ENCODE measurements around the gene SIGLEC7.

Gene SIGLEC7

DNA sequence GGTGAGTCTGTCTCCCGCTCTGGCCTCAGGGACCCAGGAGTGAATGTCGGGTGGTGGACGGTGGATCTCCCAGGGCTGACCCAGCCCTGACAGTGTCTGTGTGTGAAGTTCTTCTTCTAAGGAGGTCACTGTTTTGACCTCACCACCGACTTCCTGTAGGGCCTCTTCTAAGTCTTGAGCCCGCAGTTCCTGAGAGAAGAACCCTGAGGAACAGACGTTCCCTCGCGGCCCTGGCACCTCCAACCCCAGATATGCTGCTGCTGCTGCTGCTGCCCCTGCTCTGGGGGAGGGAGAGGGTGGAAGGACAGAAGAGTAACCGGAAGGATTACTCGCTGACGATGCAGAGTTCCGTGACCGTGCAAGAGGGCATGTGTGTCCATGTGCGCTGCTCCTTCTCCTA lies at the start of gene SIGLEC7:
SIGLEC7 (plus strand) TSS at position 183 of the 400 bp plus-strand sequence; CDS start at position 252, 69 bp downstream.
- DNase-seq (ENCODE audit: low read depth), result no peak

DNA sequence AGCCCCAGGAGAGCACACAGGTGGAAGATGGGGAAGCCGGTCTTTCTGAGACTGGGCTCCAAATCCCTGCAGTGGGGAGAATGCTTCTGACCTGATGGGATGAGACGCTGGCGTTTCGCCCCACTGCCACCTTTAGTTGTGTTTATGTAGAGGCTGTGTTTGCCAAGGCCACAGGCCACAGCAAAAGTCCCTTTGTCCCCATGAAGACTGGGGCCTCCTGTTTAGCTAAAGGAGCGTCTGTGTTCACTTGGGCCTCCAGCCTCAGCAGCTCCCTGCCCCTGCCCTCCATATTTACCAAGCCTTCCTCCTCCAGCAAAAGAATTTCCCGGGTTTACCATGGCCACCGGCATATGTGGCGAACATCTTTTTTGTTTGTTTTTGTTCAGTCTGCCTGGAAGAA lies 49.0 kb upstream of the SIGLEC7 start:
- no peak for DNase-seq (ENCODE audit: low read depth)

DNA sequence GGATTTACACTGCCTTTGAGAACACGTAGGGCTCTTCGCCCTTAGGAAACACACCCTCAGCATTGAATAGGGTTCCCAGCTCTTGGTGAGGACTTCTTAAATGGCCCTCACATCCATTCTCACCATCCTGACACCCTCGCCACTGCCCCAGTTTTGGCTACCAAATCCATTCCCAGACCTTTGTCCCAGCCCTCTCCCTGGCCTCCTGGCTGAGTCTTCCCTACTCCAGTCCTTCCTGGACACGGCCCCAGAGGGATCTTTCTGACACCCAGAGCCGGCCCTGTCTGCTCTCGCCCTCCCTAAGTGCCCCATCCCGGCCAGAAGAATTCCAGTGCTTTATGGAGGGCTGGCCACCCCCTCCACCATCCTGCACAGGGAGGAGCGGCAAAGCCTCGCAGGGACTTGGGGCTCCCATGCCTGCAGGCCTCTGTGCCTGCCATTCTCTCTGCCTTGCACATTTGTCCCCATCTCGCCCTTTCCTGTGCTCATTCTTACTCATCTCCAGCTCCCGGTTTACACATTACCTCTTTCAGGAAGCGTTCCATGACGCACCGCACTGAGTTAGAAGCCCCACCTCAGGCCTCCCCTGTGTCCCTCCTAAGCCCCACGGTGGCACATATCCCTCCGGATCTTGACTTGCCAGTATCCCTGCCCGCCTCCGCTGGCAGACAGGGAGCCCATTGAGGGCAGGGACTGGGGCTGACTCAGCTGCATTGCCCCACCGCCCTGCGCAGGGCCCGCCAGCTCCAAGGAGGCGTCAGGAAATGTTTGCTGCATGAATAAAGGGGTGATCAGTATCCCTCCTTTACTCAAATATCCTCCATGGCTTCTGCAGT lies 48.4 kb upstream of the SIGLEC7 start:
- no peak for DNase-seq (ENCODE audit: low read depth)

DNA sequence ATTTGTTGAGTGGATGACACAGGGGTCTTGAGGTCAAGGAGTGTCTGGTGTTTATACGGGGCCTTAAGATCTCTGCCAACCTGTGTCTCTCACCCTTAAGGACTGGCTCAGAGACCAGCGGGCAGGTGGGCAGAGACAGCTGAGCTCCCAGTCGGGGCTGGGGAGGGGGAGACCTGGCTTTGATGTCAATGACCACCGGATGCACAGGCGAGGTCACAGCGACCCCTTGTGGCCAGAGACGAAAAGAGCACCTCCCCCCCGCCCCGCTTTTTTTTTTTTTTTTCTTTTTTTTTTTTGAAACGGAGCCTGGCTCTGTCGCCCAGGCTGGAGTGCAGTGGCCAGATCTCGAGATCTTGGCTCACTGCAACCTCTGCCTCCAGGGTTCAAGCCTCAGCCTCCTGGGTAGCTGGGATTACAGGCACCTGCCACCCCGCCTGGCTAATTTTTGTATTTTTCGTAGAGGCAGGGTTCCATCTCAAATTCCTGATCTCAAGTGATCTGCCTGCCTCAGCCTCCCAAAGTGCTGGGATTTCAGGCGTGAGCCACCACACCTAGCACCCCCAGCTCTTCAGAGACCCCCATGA lies 47.3 kb upstream of the SIGLEC7 start:
- peak; percentile 18 for DNase-seq (ENCODE audit: low read depth)

DNA sequence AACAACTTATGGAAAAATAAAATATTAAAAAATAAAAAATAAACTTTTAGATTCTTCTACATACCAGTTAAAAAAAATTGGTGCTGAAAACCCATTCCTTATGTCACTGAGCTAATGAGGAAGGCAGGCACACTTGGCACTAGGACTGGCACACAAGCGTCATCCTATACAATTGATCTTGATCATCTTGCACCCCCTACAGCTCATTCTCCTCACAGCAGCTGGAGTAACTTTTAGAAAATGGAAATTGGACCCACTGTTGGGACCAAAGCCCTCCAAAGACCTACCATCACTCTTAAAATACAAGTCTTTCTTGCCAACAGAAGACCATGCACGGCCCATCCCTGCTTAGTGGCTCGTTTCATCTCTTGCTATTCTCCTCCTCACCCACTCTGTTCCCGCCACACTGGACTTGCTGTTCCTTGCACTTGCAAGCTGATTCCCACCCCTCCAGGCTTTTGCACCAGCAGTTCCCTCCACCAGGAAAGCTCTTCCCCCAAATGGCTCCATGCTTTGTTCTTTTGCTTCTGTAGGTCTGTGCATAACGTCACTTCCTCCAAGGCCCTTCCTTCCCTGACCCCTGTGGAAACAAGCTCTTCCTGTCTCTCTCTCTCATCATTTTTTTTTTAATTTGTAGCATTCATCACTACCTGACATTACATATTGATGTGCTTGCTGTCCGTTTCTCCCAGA lies 45.5 kb upstream of the SIGLEC7 start:
- DNase-seq (ENCODE audit: low read depth), result no peak

DNA sequence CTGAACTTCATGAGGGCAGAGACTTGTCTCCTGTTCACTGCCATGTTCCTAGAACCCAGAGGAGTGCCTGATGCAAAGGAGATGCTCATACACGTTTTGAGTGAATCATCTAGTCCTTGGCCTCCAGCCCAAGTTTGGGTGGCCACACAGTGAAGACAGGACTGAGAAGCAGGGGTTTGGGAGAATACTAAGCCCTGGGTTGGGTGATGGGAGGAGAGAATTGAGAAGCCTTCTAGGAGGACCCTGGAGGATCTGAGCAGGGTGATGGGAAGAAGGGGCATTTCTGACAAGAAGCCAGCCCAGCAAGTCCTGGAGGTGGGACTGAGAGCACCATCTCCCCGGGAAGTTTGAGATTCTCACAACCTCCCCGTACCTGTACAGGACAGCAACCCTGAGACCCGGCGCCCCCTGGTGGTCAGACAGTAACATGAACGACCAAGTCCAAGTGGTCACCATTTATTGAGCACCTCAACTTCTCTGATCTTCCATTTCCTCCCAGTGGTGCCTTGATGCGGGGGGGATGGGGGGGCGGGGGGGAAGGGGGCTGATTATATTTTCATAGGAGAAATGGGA lies 44.8 kb upstream of the SIGLEC7 start:
- peak; percentile 64 for DNase-seq (ENCODE audit: low read depth)

DNA sequence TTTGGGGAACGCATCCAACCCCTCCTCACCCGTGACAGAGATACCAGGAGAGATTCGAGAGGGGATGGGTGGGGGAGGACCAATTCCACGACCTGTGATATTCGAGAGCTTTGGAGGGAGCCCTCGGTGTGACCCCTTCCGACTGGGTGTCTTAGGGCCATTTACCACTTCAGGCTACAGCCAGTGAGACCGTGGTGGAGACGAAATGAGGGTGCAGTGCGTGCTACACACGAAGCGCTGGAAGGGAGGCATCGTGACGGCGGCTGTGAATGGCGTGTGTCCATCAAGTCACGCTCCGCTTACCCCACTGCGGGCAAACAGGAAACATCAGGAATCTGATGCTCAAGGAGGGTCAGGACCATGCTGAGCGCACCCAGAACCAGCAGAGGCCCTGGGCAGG lies 44.3 kb upstream of the SIGLEC7 start:
- DNase-seq (ENCODE audit: low read depth), result no peak

DNA sequence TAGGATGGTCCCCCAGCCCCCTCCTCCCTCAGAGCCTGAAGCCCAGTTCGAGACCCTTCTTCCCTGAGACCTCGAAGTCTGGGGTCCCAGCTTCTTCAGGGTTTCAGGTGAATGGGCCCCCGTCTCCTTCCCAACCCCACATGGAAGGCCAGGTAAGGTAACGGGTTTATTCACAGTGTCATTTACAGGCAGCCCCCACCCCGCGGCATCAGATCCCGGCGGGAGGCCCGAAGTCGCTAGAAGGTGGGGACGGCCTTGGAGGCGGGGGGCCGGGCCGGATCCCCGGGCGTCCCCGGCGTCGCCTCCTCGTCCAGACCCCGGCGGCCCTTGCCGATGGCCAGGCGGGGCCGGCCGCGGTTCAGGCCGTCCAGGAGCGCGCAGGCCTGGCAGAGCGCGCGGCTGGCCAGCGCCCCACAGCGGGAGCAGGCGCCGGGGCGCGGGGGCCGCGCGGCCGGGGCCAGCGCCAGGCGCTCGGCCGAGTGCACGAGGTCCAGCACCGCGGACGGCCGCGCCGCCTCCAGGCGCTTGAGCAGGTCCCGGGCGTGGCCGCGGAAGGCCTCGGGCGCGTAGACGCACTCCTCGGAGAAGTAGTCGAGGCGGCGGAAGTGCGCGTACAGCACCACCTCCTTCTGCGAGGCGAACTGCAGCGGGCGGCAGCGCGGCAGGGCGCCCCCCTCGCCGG lies 43.6 kb upstream of the SIGLEC7 start:
- no peak for DNase-seq (ENCODE audit: low read depth)

DNA sequence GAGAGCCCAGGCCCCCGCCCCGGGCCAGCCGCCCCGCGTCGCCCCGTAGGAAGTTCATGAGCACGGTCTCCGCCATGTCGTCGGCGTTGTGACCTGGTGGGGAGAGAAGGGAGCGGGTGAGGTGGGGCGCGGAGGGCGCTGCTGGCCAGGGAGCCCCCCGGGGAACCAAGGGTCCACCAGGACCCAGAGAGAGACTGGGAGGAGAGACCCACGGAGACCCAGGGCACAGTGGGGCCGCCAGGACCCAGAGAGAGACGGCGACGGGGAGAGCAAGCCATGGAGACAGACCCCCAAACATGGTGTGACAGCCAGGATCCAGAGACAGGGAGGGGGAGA lies 43.1 kb upstream of the SIGLEC7 start:
- no peak for DNase-seq (ENCODE audit: low read depth)

DNA sequence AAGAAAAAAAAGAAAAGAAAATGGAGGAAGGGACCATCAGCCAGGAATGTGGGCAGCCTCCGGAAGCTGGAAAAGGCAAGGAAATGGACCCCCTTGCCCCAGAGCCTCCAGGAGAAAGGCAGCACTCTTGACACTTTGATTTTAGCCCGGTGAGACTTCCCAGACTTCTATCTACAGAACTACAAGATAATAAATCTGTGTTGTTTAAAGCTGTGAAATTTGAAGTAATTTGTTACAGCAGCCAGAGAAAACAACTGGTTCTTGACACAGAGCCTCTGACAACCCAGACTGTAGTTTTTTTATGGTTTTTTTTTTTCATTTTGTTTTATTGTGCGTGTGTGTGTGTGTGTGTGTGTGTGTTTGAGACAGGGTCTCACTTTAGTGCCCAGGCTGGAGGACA lies 41.5 kb upstream of the SIGLEC7 start:
- no peak for DNase-seq (ENCODE audit: low read depth)

DNA sequence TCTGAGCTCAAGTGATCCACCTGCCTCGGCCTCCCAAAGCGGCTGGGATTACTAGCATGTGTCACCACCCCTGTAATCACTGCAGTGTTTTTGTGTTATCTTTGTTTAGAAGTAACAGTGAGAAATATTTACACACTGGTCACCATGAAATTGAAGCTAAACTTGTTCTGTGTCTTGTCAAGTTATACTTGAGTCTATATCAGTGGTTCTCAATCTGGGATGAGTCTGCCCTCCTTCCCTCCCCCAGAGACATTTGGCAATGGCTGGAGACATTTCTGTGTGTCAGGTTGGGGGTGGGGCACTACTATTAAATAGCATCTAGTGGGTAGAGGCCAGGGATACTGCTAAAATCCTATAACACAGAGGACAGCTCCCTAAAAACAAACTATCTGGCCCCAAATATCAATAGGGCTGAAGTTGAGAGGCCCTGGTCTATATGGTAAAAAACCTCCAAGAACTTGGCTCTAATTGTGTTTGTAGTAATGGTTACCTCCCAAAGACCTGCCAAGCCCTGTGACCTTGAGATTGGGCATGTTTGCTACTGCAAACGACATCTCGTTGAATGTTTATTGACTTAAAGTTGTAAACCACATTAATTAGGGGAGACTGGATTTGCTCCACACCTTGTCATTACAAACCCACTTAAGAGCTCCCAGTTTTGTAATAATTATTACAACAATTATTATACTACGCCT lies 40.8 kb upstream of the SIGLEC7 start:
- peak; percentile 16 for DNase-seq (ENCODE audit: low read depth)

DNA sequence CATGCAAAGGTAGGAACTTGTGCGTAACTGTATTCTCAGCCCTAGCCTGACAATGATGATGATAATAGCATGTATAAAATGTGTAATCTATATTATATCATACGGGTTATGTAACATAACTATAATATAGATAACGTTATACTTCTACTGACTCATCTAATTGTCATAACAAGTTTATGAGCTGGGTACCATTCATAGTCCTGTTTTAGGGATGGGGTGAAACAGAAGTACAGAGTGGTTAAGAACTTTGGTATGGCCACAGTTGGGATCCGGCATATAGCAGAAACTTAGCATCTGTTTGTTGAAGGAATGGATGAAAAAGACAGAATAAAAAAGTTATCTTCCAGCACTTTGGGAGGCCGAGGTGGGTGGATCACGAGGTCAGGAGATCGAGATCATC lies 39.1 kb upstream of the SIGLEC7 start:
- no peak for DNase-seq (ENCODE audit: low read depth)

DNA sequence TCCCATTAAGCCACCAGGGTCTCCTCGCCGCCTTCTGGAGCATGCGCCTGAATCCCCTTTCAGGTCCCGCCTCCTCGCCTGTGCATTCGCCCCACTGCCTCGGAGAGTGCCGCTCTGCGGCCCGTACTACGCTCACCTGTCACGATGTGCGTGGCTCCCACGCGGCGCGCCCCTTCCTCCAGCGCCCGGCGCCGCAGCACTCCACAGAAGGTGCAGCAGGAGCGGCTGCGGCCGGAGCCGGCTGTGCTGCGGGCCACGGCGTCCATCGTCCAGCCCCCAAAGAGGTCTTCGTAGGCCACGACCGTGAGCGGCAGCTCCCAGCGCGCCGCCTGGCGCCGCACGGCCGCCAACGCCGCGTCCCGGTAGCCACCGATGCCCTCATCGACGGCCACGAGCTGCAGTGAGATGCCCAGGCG lies 38.2 kb upstream of the SIGLEC7 start:
- DNase-seq (ENCODE audit: low read depth), result no peak

DNA sequence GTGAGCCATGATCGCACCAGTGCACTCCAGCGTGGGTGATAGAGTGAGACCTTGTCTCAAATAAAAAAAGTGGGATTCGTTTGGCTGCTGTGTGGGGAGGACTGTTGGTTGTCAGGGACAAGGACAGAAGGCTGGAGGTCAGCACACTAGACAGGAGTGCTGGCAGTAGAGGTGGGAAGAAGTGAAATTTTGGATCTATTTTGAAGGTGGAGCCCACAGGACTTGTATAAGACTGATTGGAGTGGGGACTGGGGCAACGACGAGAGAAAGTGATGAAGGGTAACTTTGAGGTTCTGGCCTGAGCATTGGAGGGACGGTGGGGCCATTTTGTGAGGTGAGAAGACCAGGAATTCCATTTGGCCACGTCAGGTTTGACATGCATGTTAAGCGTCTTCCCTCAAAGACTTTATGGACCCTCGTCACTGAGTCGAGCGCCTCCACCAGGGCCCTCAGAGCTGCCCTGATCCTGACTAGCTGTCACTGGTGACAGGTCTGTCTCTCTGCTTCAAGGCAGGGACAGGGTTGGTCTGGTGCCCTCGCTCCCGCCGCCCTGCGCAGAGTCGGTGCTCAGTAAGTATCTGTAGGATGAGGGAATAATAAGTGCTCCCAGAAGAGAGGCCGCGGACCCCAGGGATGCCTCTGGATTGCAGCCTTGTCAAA lies 34.6 kb upstream of the SIGLEC7 start:
- DNase-seq (ENCODE audit: low read depth), result peak; percentile 52

DNA sequence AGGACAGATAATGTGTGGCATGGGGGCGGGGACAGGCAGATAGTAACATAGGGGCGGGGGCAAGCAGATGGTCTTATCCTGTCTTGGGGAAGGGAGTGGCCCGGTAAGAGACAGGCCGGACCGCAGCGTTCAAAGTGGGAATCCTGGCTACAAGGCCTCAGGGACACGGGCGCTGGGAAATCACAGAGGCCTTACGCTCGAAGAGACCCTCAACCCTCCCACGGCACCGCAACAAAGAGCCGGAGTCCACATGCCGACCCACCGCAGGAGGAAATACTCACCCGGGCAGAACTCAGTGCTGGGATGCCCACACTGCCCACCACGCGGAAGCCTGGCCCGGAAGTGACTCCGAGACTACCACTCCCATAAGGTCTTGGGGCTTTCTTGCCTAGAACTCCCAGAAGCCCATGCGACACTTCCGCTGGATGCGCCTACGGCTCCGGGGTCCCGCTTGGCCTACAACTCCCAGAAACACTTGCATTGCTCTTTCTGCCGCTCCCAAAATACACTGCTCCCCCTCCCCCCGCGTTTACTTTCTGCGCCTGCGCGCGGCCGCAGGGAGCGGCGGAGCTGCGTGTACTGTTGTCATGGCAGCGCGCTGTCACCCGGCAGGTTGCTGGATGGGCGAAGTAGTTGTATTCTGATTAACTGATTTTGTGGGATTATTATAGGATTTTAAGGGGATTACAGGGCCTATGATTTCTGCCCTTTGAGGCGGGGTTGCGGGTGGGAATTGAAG lies 33.9 kb upstream of the SIGLEC7 start, which contains the start of gene CTU1:
CTU1 (minus strand) TSS at position 344 of the 739 bp plus-strand sequence. CDS start 3,840 bp downstream, outside the sequence.
- peak; percentile 99 for DNase-seq (ENCODE audit: low read depth)

DNA sequence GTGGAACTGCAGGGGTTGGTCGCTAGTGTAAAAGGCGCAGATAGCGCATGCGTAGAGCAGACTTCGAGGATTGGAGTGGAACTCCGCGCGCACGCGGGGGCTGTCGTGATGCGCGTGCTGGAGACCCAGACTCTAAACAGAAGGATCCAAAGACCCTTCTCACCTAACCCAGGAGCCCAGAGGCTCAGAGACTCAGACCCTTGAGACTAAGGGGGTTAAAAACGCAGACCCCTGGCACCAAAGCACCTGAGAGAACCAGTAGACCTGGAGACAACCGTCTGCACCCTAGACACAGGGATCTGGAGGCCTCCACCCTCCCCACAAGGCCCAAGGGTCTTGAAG lies 33.3 kb upstream of the SIGLEC7 start:
- no peak for DNase-seq (ENCODE audit: low read depth)

DNA sequence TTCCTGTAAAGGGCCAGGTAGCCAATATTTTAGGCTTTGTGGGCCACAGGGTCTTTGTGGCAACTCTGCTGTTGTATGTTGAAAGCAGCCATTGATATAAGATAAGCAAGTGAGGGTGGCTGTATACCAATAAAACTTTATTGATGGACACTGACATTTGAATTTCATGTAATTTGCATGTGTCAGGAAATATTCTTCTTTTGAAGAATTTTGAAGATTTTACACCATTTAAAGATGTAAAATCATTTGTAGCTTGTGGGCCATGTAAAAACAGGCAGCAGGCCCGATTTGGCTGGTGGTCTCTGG lies 31.5 kb upstream of the SIGLEC7 start:
- DNase-seq (ENCODE audit: low read depth), result no peak

DNA sequence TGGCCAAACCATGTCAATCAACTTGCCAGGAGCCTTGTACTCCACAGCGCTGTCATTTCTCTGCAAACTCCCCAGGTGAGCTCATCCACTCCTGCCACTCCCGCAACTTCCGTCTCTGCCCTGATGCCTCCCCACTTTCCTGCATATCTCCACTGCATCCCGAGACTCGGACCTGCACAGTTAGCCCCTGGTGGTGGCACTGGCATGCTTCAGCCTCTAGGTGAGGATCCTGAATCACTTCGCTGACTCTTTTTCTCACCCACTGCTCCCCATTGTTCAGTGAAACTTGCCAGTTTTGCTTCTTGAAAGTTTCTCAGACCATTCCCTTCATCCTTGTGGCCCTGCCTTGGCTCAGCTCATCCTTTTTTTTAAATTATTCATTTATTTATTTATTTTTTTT lies 30.5 kb upstream of the SIGLEC7 start:
- no peak for DNase-seq (ENCODE audit: low read depth)

DNA sequence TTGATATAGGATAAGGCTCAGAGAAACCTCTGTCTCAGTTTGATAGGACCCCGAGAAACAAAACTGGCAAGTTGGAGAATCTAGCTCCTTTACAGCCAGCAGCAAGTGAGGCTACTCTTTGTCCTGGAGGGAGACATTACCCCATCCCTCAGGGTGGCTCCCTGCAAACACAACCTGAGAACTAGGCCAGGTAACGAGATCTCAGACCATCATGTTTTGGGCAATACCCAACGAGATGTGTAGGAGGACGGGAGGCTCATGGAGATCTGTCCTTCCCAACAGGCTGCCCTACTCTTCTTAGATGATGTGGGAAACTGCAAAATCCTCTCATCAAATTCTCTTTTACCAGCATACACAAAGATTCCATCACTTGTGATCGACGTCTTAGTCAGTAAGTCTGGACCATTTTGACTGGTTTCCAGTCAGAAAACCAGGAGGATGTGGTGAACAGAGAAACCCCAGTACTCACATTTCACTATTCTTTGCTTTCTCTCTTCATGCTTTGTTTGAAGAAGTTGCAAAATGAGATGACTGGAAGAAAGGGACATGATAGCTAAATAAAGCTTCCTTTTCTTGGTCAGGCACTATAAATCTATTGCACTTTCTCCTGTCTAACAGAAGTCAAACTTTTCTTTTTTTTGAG lies 27.9 kb upstream of the SIGLEC7 start:
- no peak for DNase-seq (ENCODE audit: low read depth)

DNA sequence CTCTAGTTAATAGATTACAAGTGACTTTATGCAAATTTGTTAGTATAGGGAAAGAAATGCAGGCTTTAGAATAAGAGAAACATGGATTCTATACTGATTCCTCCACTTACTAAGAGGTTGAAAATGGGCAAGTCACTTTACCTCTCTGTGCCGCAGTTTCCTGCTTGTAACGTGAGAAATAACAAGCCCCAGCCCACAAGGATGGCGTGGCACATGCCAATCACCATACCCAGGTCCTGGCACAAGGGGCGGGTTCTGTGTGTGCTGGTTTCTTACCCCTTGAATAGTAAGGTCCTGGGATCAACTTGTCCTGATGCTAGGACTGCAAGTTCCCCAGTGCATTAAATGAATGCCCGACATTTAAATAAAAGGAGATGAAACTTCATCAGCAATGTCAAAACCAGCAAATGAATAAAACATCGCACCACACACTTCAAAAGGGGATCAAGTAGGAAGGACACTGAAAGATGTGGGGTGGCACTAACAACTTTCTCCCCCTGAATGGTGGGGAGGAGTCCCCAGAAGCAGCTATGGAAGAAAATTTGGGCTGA lies 25.3 kb upstream of the SIGLEC7 start:
- DNase-seq (ENCODE audit: low read depth), result no peak

Data from EH (cell line).